ENCODE measurements around the gene RPN1. TPM values are rescaled to one million over a fixed set of nuclear protein-coding genes. Genes with fewer than 3 reads are reported as not detected.

RPN1 gene
- total and polyA plus RNA-seq, 4 experiments from 2014 or later = 121 to 320 (median 188) TPM

GRCh38 chr3:128603811-128604775 lies 46.5 kb downstream of the RPN1 start:
- intact Hi-C loops (cut with micrococcal nuclease) = no loop called here
- Histone ChIP-seq H3K9me3 (ENCODE audit: control insufficient read depth in 1 of 2, low read length in 2 of 2) (no peaks in the 10 kb centered on the region), H3K36me3 (ENCODE audit: insufficient read depth, low read length) (no peaks in the 10 kb centered on the region), H3K4me1 (ENCODE audit: insufficient read depth, low read length) (peaks cover 4% of the 10 kb centered on the region), H3K27me3 (ENCODE audit: insufficient read depth, low read length) (peaks cover 5% of the 10 kb centered on the region), H3K27ac (ENCODE audit: low read depth, low read length) (no peak overlapping the region), H3K4me3 (ENCODE audit: low read length in 2 of 2) (no peak overlapping the region)
- peaks cover 0 to 1% (median 0%) of the 10 kb centered on the region in 4 donors for H3K4me1 Mint-ChIP-seq
- H3K4me3 Mint-ChIP-seq = no peak overlapping the region
- H3K27me3 Mint-ChIP-seq = no peaks in the 10 kb centered on the region
- no peak overlapping the region for H3K27ac Mint-ChIP-seq
- no peaks in the 10 kb centered on the region for H3K36me3 Mint-ChIP-seq
- CTCF ChIA-PET (ENCODE audit: partially characterized antibody) = interaction anchor here (1.4 kb wide), 1 partner anchor 178 kb away, joined by 4 read pairs; no protein-coding TSS in a partner anchor
- POLR2A ChIA-PET (ENCODE audit: partially characterized antibody) = no interaction called here
- no peaks in the 10 kb centered on the region for H3K9me3 Mint-ChIP-seq
- DNase-seq = no peak

- Histone ChIP-seq H3K9me3 (ENCODE audit: control insufficient read depth in 1 of 2, low read length in 2 of 2) (no peaks in the 10 kb centered on the region), H3K4me3 (ENCODE audit: low read length in 2 of 2) (no peak overlapping the region), H3K27me3 (ENCODE audit: insufficient read depth, low read length) (peaks cover 5% of the 10 kb centered on the region), H3K27ac (ENCODE audit: low read depth, low read length) (no peak overlapping the region), H3K4me1 (ENCODE audit: insufficient read depth, low read length) (peaks cover under 1% of the 10 kb centered on the region), H3K36me3 (ENCODE audit: insufficient read depth, low read length) (no peaks in the 10 kb centered on the region)
- H3K4me1 Mint-ChIP-seq = no peaks in the 10 kb centered on the region
- H3K4me3 Mint-ChIP-seq = no peak overlapping the region
- intact Hi-C loops (cut with micrococcal nuclease) = no loop called here
- no peak for DNase-seq
- CTCF ChIA-PET (ENCODE audit: partially characterized antibody) = interaction anchor here (1.4 kb wide), 1 partner anchor 175 kb away, joined by 3 read pairs; no protein-coding TSS in a partner anchor
- H3K9me3 Mint-ChIP-seq = no peaks in the 10 kb centered on the region
- no peaks in the 10 kb centered on the region for H3K27me3 Mint-ChIP-seq
- H3K36me3 Mint-ChIP-seq = no peaks in the 10 kb centered on the region
- POLR2A ChIA-PET (ENCODE audit: partially characterized antibody) = no interaction called here
- H3K27ac Mint-ChIP-seq = no peak overlapping the region
Measured at GRCh38 chr3:128603313-128603712, 47.3 kb downstream of the RPN1 start.

GRCh38 chr3:128598884-128599664 lies 51.5 kb downstream of the RPN1 start:
- Mint-ChIP-seq H3K36me3 (no peaks in the 10 kb centered on the region), H3K4me1 (peaks cover 2 to 18% (median 5%) of the 10 kb centered on the region in 4 donors), H3K27ac (peak overlapping the region in 1 of 7 donors; percentile 19), H3K4me3 (no peak overlapping the region), H3K9me3 (peaks cover 0 to 4% (median 0%) of the 10 kb centered on the region in 8 donors), H3K27me3 (no peaks in the 10 kb centered on the region)
- no peak overlapping the region for H3K4me3 ChIP-seq (ENCODE audit: low read length in 2 of 2)
- ChIA-PET CTCF (ENCODE audit: partially characterized antibody) (interaction anchor here (1.1 kb wide), 1 partner anchor 16 kb away, joined by 3 read pairs; no protein-coding TSS in a partner anchor), POLR2A (ENCODE audit: partially characterized antibody) (no interaction called here)
- intact Hi-C loops (cut with micrococcal nuclease) = no loop called here
- no peaks in the 10 kb centered on the region for H3K4me1 ChIP-seq (ENCODE audit: insufficient read depth, low read length)
- no peaks in the 10 kb centered on the region for H3K36me3 ChIP-seq (ENCODE audit: insufficient read depth, low read length)
- H3K9me3 ChIP-seq (ENCODE audit: control insufficient read depth in 1 of 2, low read length in 2 of 2) = no peaks in the 10 kb centered on the region
- DNase-seq = no peak
- H3K27ac ChIP-seq (ENCODE audit: low read depth, low read length) = no peak overlapping the region
- H3K27me3 ChIP-seq (ENCODE audit: insufficient read depth, low read length) = no peaks in the 10 kb centered on the region

GRCh38 chr3:128597900-128598299 lies 52.7 kb downstream of the RPN1 start:
- no peak for DNase-seq
- Mint-ChIP-seq H3K4me3 (no peak overlapping the region), H3K27me3 (no peaks in the 10 kb centered on the region), H3K36me3 (no peaks in the 10 kb centered on the region), H3K27ac (peak overlapping the region in 1 of 7 donors; percentile 70), H3K4me1 (peaks cover 2 to 18% (median 5%) of the 10 kb centered on the region in 4 donors), H3K9me3 (peaks cover 0 to 4% (median 0%) of the 10 kb centered on the region in 8 donors)
- Histone ChIP-seq H3K4me3 (ENCODE audit: low read length in 2 of 2) (no peak overlapping the region), H3K36me3 (ENCODE audit: insufficient read depth, low read length) (no peaks in the 10 kb centered on the region), H3K9me3 (ENCODE audit: control insufficient read depth in 1 of 2, low read length in 2 of 2) (no peaks in the 10 kb centered on the region), H3K27me3 (ENCODE audit: insufficient read depth, low read length) (no peaks in the 10 kb centered on the region), H3K4me1 (ENCODE audit: insufficient read depth, low read length) (no peaks in the 10 kb centered on the region), H3K27ac (ENCODE audit: low read depth, low read length) (no peak overlapping the region)
- intact Hi-C loops (cut with micrococcal nuclease) = no loop called here
- ChIA-PET CTCF (ENCODE audit: partially characterized antibody) (interaction anchor here (3.0 kb wide), 1 partner anchor 10 kb away, joined by 14 read pairs; no protein-coding TSS in a partner anchor), POLR2A (ENCODE audit: partially characterized antibody) (no interaction called here)

GRCh38 chr3:128592864-128593263 lies 57.8 kb downstream of the RPN1 start:
- H3K4me3 ChIP-seq (ENCODE audit: low read length in 2 of 2) = no peak overlapping the region
- H3K4me1 Mint-ChIP-seq = peaks cover 5 to 29% (median 11%) of the 10 kb centered on the region in 4 donors
- no peaks in the 10 kb centered on the region for H3K27me3 ChIP-seq (ENCODE audit: insufficient read depth, low read length)
- ChIA-PET POLR2A (ENCODE audit: partially characterized antibody) (no interaction called here), CTCF (ENCODE audit: partially characterized antibody) (no interaction called here)
- H3K36me3 ChIP-seq (ENCODE audit: insufficient read depth, low read length) = no peaks in the 10 kb centered on the region
- H3K9me3 ChIP-seq (ENCODE audit: control insufficient read depth in 1 of 2, low read length in 2 of 2) = no peaks in the 10 kb centered on the region
- H3K36me3 Mint-ChIP-seq = no peaks in the 10 kb centered on the region
- no peak overlapping the region for H3K4me3 Mint-ChIP-seq
- no peaks in the 10 kb centered on the region for H3K4me1 ChIP-seq (ENCODE audit: insufficient read depth, low read length)
- no peak overlapping the region for H3K27ac ChIP-seq (ENCODE audit: low read depth, low read length)
- no peak overlapping the region for H3K27ac Mint-ChIP-seq
- peaks cover 0 to 2% of the 10 kb centered on the region in 2 donors for H3K27me3 Mint-ChIP-seq
- no peak for DNase-seq
- intact Hi-C loops (cut with micrococcal nuclease) = no loop called here
- peaks cover 0 to 5% (median 0%) of the 10 kb centered on the region in 8 donors for H3K9me3 Mint-ChIP-seq

- H3K9me3 Mint-ChIP-seq = peaks cover 0 to 4% (median 0%) of the 10 kb centered on the region in 8 donors
- CTCF ChIA-PET (ENCODE audit: partially characterized antibody) = no interaction called here
- H3K27me3 Mint-ChIP-seq = peaks cover 0 to 2% of the 10 kb centered on the region in 2 donors
- Histone ChIP-seq H3K9me3 (ENCODE audit: control insufficient read depth in 1 of 2, low read length in 2 of 2) (no peaks in the 10 kb centered on the region), H3K4me1 (ENCODE audit: insufficient read depth, low read length) (no peaks in the 10 kb centered on the region), H3K27me3 (ENCODE audit: insufficient read depth, low read length) (no peaks in the 10 kb centered on the region), H3K27ac (ENCODE audit: low read depth, low read length) (no peak overlapping the region), H3K36me3 (ENCODE audit: insufficient read depth, low read length) (no peaks in the 10 kb centered on the region), H3K4me3 (ENCODE audit: low read length in 2 of 2) (no peak overlapping the region)
- POLR2A ChIA-PET (ENCODE audit: partially characterized antibody) = no interaction called here
- no peak for DNase-seq
- peaks cover 0 to 2% of the 10 kb centered on the region in 2 donors for H3K36me3 Mint-ChIP-seq
- H3K4me3 Mint-ChIP-seq = peak overlapping the region in 3 of 8 donors; percentile 15 to 44 (median 32)
- H3K27ac Mint-ChIP-seq = peak overlapping the region in 5 of 7 donors; percentile 44 to 86 (median 75)
- intact Hi-C loops (cut with micrococcal nuclease) = no loop called here
- H3K4me1 Mint-ChIP-seq = peaks cover 5 to 24% (median 11%) of the 10 kb centered on the region in 4 donors
Measured at GRCh38 chr3:128591738-128592426, 58.7 kb downstream of the RPN1 start.

Measured in CD4-positive, alpha-beta memory T cell (primary cell).